Measurements from ENCODE around the gene PBXIP1.

The PBXIP1 gene, protein sequence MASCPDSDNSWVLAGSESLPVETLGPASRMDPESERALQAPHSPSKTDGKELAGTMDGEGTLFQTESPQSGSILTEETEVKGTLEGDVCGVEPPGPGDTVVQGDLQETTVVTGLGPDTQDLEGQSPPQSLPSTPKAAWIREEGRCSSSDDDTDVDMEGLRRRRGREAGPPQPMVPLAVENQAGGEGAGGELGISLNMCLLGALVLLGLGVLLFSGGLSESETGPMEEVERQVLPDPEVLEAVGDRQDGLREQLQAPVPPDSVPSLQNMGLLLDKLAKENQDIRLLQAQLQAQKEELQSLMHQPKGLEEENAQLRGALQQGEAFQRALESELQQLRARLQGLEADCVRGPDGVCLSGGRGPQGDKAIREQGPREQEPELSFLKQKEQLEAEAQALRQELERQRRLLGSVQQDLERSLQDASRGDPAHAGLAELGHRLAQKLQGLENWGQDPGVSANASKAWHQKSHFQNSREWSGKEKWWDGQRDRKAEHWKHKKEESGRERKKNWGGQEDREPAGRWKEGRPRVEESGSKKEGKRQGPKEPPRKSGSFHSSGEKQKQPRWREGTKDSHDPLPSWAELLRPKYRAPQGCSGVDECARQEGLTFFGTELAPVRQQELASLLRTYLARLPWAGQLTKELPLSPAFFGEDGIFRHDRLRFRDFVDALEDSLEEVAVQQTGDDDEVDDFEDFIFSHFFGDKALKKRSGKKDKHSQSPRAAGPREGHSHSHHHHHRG

DNA sequence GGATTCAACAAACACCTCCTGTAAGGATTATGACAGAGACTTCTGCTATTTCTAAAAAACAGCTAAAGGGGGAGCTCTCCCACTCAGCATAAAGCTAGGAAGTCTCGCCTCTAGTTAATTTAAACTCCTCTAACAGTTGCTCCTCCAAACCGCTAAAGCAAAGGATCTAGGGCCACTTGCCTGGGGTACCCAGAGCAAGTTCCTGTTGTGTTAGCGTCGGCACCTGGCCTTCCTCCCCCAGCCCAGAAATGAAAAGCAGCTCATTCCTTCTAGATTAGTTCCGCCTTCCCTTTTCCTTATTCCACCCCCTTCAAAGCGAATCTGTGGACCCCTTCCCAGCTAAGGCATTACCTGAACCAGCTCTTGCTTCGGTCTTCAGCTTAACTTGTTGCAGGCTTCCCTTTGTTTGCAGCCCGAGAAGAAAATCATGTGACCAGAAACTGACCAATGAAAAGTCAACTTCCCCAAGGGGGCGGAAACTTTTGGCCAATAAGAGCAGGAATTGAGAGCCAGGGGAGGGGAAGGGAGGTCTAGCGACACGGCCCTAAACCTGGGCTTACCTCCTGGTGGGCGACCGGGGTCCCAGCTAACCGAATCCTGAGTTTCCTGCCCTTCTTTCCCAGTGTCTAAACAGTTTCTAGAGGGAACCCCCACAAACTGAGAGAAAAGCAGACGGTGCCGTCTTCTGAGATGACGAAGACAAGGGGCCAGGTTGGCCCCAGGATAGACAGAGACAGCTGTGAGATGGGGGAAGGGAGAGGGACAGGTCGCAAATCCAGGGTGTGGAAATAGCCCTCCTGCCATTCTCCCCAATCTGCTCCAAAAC lies at the start of gene PBXIP1:
Gene PBXIP1 (minus strand): TSS at position 382 of the 826 bp plus-strand sequence. CDS start 2,378 bp downstream, outside the sequence.
- peak; percentile 68 for DNase-seq (ENCODE audit: low read depth, low spot score)

DNA sequence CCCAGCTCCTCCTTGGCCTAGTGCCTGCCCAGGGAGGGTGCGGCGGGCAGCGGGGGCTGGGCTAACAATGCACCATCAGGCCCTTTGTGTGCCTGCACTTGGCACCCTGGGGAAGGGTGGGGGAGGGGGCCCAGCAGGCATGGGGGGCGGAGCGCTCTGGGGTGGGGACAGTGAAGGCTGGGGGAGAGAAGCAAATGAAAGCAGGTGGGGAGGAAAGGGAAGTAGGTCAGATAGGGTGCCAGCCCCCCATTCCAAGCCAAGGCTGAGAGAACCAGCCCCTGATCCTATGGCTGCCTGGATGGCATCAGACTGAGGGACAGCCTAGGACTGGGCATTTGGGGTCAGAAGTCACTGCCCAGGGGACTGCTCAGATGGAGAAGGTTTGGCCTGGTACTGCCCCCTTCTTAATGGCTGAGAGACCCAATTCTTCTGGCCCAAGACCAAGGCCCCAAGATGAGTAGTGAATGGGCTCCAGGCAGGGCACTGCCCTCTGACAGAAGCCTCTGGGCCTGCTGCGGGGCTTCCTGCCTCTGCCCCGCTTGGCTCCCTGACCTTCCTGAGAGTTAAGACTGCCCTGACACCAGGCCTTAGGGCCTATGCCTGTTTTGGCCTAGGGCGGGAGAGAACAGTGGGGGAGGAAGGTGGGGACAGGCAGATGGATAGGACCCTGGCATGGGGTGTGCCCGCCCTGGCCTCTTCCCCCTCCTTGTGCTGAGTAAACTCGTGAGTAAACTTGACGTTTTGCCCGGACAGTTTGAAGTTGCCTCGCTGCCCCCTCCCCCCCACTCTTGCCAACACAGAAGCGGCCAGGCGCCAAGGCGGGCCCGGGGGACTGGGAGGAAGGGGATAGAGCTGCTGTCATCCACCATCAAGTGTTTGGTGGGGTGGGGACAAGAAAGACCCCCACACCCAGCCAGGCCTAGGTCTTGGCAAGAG lies 49.4 kb upstream of the PBXIP1 start:
- no peak for DNase-seq (ENCODE audit: low read depth, low spot score)

DNA sequence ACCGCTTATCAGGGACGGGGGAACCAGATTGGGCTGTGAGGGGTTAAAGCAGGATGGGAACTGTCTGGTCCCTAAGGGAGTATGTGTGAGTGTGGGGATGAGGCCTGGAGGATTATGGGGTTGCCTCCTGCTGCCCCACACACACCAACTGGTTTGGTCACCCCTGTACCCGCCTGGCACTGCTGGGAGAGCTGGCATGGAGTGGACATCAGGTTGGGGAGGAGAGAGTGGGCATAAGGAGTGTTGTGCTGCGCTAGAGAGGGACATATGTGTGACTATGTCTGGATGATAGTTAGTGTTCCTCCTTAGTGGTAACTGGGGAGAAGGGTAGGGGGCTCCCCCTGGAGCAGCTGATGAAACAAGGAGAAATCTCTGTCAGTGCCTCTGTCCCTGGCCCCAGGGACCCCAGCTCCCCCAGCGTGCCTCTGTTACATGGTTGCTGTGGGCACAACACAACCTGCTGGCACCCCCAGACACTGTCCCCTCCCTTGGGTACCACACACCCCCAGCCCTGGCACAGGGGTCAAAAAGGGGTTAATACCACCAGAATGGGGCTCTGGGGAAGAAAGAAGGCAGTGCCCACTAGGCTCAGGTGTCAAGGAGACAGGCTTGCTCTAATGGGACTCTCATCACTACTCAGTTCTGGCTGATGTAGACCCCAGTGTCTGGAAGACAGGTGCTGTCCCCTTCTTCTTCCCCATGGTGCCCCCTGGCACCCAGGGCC lies 48.6 kb upstream of the PBXIP1 start:
- DNase-seq (ENCODE audit: low read depth, low spot score) = no peak

DNA sequence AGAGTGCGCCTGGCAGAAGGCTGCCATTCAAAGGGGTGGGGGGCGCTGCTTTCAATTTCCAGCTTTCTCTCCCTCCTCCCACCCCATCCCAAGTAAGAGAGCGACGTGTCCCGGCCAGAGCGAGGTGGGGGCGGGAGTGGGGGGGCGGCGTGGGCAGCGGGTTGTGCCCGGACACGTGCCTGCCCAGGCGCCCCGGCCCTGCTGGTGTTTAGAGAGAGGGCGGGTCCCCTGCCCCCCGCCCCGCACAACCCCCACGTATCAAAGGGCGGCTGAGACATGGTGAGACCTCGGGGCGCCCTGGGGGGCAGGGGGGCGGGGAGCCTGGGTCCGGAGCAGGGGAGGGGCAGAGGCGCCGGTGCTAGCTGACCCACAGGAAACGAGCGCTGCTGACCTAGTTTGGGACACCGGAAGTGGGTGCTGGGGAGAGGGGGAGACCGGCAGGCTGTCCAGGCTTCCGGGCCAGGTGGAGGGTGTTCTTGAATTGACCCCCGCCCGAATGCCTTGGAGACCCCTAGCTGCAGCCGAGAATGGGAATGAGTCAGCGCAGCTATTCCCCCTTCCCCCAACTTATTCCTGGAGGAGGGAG lies 48.0 kb upstream of the PBXIP1 start:
- no peak for DNase-seq (ENCODE audit: low read depth, low spot score)

DNA sequence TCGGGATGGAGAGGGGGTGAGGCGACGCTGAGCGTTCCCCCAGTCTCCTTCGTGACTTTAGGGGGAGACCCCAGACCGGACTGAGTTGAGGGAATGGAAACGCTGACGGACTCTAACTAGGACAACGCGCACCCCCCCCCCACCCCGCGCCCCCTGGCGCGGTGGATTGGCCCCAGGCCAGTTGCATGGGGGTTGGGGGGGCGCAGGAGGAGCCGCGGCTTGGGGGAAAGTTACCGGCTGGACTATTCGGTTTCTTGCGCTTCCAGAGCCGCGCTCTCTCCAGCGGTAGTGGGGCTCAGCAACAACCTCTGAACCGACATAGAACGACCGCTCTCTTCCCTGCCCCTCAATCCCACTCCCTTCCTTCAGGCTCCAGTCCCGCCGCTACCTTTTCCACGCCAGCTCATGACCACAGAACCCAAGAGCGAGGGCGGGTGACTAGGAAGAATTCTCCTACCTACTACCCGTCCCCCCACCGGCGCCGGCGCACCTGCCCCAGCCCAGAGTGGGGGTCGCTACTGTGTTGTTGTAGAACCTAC lies 47.4 kb upstream of the PBXIP1 start:
- no peak for DNase-seq (ENCODE audit: low read depth, low spot score)

DNA sequence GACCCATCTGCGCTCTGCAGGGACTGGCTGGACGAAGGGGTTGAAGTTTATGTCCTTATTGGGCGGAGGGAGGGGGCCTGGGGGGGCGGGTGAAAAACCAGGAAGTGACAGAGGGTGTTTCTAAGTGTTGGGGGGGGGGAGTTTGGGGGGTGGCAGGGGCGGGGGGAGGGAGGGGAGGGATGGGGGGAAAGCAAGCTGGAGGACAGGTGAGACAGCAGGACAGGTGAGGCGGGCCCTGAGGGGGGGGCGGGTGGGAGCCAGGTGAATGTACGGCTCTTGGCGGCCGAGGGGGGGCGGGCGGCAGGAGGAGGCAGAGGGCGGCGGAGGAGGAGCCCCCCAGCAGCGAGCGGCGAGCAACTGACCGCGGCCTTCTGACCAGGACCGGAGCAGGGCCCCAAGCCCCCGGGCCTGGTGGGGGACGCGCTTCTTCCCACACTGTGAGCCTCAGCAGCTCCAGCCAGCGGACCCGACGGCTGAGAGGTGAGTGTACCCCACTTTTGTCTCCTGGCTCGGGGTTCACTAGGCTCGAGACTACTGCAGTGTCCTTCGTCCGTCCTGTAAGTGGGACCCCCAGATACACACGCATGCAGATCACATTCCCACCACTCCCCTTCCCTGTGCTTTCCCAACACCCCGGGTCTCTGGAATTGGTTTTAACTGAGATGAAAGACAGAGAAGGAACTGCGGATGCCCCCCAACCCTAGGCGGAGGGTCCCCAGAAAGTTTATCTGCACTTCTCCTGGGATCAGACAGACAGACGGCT lies 46.7 kb upstream of the PBXIP1 start, which contains the start of gene ZBTB7B:
Gene ZBTB7B (plus strand): TSS at position 339 of the 763 bp plus-strand sequence. CDS start 11,859 bp downstream, outside the sequence.
- no peak for DNase-seq (ENCODE audit: low read depth, low spot score)

DNA sequence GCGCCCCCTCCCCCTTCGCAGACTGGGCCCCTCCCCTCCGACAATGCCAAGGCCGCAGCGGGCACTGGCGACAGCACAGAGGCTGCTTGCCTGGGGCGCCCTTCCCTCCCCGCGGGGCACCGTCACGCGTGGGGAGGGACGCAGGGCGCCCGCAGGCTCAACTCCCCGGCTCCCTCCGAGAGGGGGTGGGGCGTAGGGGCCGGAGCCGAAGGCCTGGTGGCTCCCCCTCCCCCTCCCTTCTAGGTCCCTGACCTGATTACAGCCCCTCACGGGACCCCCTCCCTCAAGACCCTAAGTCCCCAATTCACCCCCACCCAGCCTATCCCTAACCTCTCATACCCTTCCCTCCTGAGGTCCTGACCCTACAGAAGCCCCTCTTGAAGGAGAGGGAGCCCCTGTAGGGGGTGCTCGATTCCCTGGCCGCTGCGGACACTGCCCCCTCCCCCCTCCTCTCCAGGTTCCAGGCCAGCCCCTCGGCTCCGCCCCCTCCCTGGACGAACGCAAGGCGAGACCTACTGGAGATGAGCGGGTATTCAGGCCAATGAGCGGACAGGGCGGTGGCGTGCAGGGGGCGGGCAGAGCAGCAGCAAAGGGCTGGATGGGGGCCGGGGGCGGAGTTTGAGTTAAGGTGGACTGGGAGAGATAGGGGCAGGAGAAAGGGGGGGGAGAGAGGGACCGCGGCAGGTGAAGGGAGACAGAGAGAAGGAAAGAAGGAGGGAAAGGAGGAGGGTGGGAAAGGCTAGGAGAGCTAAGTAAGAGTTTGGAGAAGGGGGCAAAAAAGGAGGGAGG lies 46.0 kb upstream of the PBXIP1 start:
- DNase-seq (ENCODE audit: low read depth, low spot score) = peak; percentile 98

DNA sequence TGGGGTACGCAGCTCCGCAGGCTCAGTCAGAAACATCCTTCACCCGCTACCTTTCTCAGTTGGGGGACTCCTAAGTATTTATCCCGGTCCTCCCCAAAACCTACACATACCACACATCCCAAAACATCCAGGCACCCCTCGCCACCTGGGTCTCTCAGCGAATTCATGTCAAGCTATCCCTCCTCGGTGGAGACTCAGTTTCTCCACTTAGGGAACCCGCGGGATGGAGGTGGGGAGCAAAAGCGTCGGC lies 45.5 kb upstream of the PBXIP1 start:
- DNase-seq (ENCODE audit: low read depth, low spot score) = no peak

DNA sequence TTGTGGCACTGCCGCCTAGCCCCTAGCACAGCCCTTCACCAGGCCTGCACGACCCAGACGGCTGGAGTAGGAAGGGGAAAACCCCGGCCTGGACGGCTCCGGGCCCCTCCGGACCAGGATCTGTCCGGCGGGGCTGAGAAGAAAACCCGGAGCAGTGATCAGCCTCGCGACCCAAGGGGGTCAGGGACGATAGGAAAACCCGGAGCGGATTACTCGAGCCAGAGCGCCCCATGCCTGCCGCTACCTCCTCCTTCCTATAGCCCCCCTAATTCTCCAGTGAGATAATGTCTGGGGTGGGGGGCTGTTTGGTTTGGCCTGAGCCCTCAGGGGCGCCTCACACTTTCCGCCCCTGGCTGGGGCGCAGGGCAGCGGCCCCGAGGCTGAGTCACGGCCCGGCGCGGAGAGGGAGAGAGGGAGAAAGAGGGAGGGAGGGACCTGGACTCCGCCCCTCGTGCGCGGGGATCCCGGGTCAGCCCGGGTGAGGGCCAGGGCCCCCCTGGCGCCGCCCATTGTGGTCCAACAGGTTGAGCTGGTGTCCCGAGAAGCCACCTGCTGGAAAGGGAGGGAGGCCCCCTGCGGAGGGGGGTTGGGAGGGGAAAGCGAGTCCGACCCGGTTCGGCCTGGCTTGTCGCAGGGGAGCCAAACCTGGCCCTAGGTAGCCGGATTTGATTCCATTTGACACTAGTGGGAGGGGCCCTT lies 45.0 kb upstream of the PBXIP1 start:
- peak; percentile 50 for DNase-seq (ENCODE audit: low read depth, low spot score)

DNA sequence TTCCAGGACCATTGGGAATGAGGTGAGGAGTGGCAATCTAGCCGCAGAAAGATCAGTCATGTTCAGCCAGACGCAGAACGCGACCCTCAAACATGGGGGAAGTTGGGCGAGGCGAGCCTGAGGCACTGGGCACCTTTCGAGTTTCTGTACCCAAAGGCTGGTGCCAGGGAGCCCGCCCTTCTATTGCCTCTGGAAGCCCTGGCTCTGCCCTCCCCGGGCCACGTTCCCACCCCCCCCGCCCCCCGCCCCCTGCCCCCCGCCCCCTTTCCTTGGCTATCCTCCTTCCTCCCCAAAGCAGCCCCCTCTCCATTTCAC lies 44.5 kb upstream of the PBXIP1 start:
- no peak for DNase-seq (ENCODE audit: low read depth, low spot score)

DNA sequence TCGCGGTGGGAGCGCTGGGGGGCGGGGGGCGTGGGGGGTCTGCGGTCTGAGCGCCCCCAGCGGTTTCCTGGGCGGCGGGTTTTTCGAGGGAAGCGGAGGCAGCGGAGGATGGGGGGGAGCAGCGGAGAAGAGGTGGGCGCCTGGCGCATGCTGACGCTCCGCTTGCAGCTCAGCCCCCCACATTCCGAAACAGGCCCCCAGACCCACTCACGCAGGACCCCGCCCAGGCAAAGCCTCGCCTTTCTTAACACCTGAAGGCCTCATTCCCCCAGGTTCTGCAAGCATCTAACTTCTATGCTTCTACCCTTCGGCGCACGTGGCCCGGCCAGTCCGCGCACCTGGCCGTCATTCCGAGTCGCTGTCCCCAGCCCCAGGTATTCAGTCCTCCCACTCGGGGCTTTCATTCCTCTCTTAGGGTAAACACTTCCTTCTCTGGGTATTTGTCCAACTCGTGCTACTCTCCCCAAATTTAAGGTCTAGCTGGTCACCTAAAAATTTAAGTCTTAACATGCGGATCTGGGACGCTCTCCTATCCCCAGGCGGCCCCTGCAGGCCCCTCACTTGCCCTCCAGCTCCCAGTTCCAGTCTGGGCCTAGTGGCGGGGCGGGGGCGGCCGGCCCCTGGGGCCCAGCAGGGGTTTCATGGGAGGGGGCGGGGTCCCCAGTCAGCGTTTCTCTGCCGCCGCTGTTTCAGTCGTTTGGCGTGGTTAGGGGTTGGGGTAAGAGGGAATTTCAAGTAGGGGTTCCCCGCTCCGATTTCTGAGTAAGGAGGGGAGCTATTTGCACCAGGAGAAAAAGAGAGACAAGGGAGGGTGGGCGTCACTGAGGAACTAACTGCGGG lies 43.9 kb upstream of the PBXIP1 start:
- no peak for DNase-seq (ENCODE audit: low read depth, low spot score)

DNA sequence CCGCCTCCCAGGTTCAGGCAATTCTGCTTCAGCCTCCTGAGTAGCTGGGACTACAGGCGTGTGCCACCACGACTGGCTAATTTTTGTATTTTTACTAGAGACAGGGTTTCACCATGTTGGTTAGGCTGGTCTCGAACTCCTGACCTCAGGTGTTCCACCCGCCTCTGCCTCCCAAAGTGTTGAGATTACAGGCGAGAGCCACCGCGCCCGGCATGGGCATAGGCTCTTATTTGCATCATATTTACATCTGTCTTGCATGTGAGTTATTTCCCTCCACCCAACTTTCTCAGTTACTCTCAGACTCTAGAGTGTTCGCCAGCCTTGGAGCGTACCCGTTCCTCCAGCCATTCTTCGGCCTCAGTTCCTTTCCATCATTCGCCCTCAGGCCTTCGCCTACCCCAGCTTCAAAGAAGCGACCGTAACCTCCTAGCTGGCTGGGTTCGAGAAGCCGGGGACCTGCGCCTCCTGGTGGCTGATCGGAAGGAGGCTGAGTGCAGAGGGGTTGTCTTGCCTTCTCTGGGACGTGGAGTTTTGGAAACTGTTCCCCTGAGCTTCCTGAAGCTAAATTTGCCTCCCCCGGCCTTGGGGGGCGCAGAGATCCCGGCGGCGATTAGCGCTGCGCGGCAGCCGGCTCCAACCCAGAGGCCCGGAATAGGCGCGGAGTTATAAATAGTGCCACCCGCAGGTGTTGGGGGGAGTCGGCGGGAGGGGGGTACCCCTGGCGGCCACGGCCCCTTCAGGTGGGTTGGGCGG lies 43.1 kb upstream of the PBXIP1 start:
- peak; percentile 54 for DNase-seq (ENCODE audit: low read depth, low spot score)

DNA sequence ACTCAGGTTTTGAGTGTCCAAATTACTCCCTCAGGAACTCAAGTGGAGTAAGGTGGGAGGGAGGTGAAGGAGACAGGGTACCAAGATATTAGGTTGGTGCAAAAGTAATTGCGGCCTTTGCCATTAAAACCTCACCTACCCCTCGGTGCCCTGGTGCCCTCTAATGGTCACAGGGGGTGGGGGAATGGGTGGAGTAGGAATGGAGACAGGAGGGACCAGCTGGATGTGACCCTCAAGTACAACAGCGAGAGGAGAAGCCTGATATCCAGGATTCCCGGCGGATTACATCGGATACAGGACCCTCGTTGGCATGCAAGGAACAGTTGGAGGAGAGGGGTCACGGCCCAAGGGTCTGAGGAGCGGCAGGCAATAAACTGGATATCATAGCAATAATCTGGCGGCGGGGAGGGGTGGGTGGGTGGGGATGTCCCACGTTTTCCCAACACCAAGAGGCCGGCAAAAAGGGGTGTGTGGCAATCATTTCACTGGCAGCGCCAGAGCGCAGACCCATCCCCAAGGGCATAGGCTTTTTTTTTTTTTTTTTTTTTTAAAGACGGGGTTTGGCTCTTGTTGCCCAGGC lies 42.4 kb upstream of the PBXIP1 start:
- DNase-seq (ENCODE audit: low read depth, low spot score) = no peak

DNA sequence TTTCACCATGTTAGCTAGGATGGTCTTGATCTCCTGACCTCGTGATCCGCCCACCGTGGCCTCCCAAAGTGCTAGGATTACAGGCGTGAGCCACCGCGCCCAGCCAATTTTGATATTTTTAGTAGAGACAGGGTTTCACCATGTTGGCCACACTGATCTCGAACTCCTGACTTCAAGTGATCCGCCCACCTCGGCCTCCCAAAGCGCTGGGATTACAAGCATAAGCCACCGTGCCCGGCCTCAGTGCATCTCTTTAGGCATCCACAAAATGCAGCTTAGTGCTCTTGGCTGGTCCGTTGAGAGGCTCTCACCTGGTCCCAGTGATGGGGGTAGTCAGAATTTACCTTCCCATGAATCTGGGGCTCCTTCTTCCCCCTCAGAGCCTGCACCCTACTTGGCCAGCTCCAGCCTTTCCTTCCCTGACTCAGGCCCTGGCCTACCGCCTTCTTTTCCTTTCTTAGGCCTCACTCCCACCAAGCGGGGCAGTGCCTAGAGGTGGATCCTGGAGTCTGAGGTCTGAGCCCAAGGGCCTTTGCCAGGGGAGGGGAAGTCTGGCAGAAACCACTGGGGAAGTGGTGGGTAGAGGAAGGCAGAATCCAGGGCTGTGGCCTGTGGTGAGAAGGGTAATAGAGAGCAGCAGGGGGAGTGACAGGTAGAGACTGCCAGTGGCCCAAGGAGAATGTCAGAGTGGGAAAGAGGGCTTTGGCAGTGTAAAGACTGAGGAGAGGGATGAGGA lies 41.2 kb upstream of the PBXIP1 start:
- DNase-seq (ENCODE audit: low read depth, low spot score) = no peak

All from activated naive CD8-positive, alpha-beta T cell treated with anti-CD3 and anti-CD28 coated beads, Interleukin-2, amount 50 U/mL, for 16 hours (primary cell).